SK-N-SH (cell line): ENCODE data around the gene DSE.

Experiments
- CHD2 ChIP-seq: fragments of 150-350 bp; IDR thresholded peaks from 2 replicates; pipeline ENCODE4 v1.6.1; 2018; ENCODE audit warnings: low read length; ENCODE audit not compliant: partially characterized antibody
- FOXM1 ChIP-seq: IDR thresholded peaks from 2 replicates; pipeline ENCODE4 v1.4.0; 2012; ENCODE audit warnings: low read depth, mild to moderate bottlenecking
- JUND ChIP-seq: IDR thresholded peaks from 2 replicates; pipeline ENCODE4 v1.4.0; 2012
- RAD21 ChIP-seq: IDR thresholded peaks from 2 replicates; pipeline ENCODE4 v1.6.1; 2012; ENCODE audit warnings: mild to moderate bottlenecking, low read length
- RFX5 ChIP-seq: IDR thresholded peaks from 2 replicates; pipeline ENCODE4 v1.6.1; 2012; ENCODE audit warnings: mild to moderate bottlenecking, improper control_type of control experiment, low read length
- TCF12 ChIP-seq: IDR thresholded peaks from 2 replicates; pipeline ENCODE4 v1.4.0; 2012
- TF ChIP-seq, protein P1 (sequence below): fragments of 200-600 bp; sonication (generic); IDR thresholded peaks from 2 replicates; pipeline ENCODE4 v1.6.1; 2017; ENCODE audit warnings: antibody characterized with exemption, mild to moderate bottlenecking, moderate library complexity
- TF ChIP-seq, protein P2 (sequence below): IDR thresholded peaks from 2 replicates; pipeline ENCODE4; 2012
- TF ChIP-seq, protein P3 (sequence below): IDR thresholded peaks from 2 replicates; pipeline ENCODE4 v1.4.0; 2012; ENCODE audit warnings: low read depth
- TF ChIP-seq, protein P4 (sequence below): fragments of 150-350 bp; IDR thresholded peaks from 2 replicates; pipeline ENCODE4 v1.6.1; 2017; ENCODE audit warnings: antibody characterized with exemption, low read length, low read depth, borderline replicate concordance

DNA sequence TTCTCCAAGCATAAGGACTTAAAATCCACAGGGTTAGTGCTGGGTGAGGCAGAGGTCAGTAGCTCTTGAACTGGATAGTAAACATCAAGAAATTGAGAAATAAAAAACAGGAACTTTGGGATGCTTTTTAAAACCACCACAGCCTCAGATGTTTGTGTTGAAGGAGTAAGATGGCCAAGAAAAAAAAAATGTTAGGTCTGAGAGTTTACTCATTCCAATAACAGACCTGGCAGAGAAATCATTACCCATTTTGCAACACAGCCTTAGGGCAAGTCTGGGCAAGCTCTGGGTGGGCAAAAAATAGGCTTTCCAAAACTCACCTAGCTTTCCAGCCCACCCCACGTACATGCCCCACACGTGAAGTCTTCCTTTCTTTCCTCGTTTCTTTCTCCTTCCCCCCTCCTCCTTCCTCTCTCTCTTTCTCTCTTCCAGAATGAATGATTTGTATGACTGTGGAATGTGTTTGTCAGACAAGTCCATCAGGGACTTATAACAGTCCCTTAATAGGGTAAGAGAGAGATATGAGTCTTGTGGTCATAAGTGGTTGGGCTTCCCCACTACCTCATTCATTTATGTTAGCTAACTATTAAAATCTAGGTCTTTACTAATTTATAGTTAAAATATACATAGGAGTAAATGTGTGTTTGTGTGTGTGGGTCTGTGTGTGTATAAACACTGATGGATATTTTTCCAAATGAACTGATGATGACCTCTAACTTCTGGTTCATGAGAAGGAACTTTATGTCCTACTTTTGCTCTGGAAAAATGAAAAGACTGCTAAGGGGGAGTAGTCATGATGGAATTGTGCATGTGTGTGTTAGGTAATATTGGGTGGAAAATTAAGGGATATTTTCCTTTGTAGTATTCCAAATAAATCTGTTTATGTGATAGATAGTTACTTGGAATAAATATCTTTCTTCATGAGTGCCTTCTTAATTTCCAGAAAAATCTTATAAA lies 18.0 kb upstream of the DSE start:
- TF ChIP-seq, protein P1, sequence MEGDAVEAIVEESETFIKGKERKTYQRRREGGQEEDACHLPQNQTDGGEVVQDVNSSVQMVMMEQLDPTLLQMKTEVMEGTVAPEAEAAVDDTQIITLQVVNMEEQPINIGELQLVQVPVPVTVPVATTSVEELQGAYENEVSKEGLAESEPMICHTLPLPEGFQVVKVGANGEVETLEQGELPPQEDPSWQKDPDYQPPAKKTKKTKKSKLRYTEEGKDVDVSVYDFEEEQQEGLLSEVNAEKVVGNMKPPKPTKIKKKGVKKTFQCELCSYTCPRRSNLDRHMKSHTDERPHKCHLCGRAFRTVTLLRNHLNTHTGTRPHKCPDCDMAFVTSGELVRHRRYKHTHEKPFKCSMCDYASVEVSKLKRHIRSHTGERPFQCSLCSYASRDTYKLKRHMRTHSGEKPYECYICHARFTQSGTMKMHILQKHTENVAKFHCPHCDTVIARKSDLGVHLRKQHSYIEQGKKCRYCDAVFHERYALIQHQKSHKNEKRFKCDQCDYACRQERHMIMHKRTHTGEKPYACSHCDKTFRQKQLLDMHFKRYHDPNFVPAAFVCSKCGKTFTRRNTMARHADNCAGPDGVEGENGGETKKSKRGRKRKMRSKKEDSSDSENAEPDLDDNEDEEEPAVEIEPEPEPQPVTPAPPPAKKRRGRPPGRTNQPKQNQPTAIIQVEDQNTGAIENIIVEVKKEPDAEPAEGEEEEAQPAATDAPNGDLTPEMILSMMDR: no peak
- no peak for TF ChIP-seq RAD21
- TF ChIP-seq, protein P2, sequence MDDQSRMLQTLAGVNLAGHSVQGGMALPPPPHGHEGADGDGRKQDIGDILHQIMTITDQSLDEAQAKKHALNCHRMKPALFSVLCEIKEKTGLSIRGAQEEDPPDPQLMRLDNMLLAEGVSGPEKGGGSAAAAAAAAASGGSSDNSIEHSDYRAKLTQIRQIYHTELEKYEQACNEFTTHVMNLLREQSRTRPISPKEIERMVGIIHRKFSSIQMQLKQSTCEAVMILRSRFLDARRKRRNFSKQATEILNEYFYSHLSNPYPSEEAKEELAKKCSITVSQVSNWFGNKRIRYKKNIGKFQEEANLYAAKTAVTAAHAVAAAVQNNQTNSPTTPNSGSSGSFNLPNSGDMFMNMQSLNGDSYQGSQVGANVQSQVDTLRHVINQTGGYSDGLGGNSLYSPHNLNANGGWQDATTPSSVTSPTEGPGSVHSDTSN: no peak
- no peak for TF ChIP-seq JUND
- TF ChIP-seq RFX5: no peak
- TF ChIP-seq CHD2: no peak
- TF ChIP-seq, protein P3, sequence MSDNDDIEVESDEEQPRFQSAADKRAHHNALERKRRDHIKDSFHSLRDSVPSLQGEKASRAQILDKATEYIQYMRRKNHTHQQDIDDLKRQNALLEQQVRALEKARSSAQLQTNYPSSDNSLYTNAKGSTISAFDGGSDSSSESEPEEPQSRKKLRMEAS: no peak
- TF ChIP-seq, protein P4, sequence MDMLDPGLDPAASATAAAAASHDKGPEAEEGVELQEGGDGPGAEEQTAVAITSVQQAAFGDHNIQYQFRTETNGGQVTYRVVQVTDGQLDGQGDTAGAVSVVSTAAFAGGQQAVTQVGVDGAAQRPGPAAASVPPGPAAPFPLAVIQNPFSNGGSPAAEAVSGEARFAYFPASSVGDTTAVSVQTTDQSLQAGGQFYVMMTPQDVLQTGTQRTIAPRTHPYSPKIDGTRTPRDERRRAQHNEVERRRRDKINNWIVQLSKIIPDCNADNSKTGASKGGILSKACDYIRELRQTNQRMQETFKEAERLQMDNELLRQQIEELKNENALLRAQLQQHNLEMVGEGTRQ: no peak
- no peak for TF ChIP-seq FOXM1
- no peak for TF ChIP-seq TCF12
